Stimulated activated memory B cell treated with anti-CD40 and anti-IgM and Interleukin-4, amounts not matched to agents 10 μg/mL and 1 μg/mL and 100 μg/mL, for 72 hours (primary cell): ENCODE measurements around the gene PUM1.

Experiments used
- ATAC-seq: fragments of 150-1000 bp; cut with Tn5 transposase; 2 replicates; pipeline ENCODE4 v1.10.0; 2021
- H3K27ac Mint-ChIP-seq: one replicate; pipeline ENCODE4 v1.8.0; 2022; ENCODE audit warnings: mild to moderate bottlenecking, mixed read lengths
- H3K27me3 Mint-ChIP-seq: one replicate; pipeline ENCODE4 v1.8.0; 2022; ENCODE audit warnings: mixed read lengths
- H3K36me3 Mint-ChIP-seq: one replicate; pipeline ENCODE4 v1.8.0; 2022; ENCODE audit warnings: mixed read lengths
- H3K4me1 Mint-ChIP-seq: one replicate; pipeline ENCODE4 v1.8.0; 2022; ENCODE audit warnings: mixed read lengths
- H3K4me3 Mint-ChIP-seq: one replicate; pipeline ENCODE4 v1.8.0; 2022; ENCODE audit warnings: mild to moderate bottlenecking, moderate library complexity, mixed read lengths
- H3K9me3 Mint-ChIP-seq: one replicate; pipeline ENCODE4 v1.8.0; 2022; ENCODE audit warnings: mixed read lengths

The PUM1 gene

DNA sequence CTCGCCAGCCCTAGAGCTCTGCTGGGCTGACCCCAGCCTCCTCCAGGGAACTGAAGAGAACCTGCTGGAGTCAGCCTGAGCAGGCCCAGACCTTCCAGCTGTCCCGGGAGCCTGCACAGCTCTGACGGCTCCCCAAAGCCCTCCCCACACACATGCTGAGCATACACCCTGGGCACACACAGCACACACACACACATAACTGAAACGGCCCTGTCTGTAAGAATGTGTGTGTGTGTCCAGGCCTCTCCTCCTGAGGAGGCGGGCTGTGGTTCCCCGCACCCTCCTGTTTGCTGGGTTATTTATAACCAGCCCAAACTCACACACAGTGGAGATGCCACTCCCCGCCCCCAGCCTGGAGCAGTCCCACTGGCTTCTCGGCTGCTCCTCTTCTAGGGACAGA, 177.1 kb downstream of the PUM1 start:
- Mint-ChIP-seq H3K36me3 (no peaks in the 10 kb centered on the region), H3K9me3 (no peaks in the 10 kb centered on the region), H3K27ac (no peak overlapping the region), H3K4me3 (no peak overlapping the region), H3K27me3 (peaks cover 83% of the 10 kb centered on the region), H3K4me1 (peaks cover 12% of the 10 kb centered on the region)
- no peak for ATAC-seq

DNA sequence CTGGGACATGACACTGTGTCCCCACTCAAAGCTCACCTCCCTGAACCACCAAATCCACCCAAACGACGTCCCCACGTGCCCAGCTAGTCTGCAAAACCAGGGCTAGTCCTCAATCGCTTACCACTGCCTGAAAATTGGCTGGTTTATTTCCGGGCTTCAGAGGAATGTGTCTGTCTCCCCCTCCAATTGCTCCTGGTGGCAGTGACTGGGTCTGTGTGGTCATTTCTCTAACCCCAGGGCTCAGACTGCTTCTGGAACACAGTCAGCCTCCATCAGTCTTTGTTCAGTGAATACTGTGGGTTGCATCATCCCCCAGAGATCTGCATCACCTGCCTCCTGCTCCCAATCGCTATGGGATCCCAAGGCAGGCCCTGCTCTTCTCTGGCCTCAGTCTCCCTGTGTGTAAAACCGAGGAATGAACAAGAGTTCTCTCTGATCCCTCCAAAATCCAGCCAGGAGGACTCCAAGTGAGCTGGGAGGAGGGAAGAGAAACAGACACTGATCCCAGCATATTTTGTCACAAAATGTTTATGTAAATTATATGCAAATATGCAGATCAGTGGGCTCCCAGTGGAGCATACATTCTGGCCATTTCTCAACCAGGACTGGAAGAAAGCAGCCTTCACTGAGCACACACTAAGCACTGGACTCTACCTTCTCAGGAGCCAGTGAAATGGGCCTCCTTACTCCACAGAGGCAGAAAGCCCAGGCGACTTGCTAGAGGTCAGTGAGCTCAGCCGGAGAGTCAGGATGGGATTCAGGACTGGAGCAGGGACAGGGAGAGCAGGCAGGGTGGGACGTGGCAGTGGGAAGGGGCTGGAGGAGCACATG, 177.8 kb downstream of the PUM1 start:
- Mint-ChIP-seq H3K4me3 (no peak overlapping the region), H3K9me3 (no peaks in the 10 kb centered on the region), H3K27ac (no peak overlapping the region), H3K27me3 (peaks cover 81% of the 10 kb centered on the region), H3K4me1 (peaks cover 12% of the 10 kb centered on the region), H3K36me3 (no peaks in the 10 kb centered on the region)
- ATAC-seq: no peak

DNA sequence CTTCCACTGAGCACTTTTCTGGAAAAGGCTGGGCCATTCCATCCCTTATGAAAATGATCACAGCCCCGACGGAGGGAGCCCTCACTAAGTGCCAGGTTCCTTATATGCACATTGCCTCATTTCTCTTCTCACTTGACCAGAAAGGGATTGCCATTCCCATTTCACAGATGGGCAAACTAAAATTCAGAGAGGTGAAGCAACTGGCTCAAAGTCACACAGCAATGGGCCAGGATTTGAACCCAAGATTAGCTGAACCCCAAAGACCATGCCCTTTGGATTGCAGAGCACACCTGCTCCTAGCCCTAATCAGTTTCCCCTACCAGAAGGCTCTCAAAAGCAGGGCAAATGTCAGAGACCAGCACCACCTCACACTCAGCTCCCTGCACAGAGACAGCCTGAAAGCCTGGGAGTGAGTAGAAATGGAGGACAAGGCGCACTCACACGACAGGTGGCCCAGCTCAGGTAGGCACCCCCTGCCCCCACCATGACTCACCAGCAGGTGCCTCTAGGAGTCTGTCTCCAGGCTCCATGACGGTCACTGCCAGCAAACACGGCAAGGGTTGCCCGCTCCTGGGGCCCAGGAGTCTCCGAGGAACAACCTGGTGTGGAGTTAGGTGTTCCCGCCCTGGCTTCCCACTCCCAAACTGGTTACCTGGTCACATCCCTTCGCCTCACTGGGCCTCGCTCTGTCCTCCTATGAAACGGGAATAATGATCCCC, 178.6 kb downstream of the PUM1 start:
- ATAC-seq: no peak
- H3K27ac Mint-ChIP-seq: no peak overlapping the region
- no peak overlapping the region for H3K4me3 Mint-ChIP-seq
- peaks cover 13% of the 10 kb centered on the region for H3K4me1 Mint-ChIP-seq
- H3K27me3 Mint-ChIP-seq: peaks cover 75% of the 10 kb centered on the region
- no peaks in the 10 kb centered on the region for H3K36me3 Mint-ChIP-seq
- no peaks in the 10 kb centered on the region for H3K9me3 Mint-ChIP-seq

DNA sequence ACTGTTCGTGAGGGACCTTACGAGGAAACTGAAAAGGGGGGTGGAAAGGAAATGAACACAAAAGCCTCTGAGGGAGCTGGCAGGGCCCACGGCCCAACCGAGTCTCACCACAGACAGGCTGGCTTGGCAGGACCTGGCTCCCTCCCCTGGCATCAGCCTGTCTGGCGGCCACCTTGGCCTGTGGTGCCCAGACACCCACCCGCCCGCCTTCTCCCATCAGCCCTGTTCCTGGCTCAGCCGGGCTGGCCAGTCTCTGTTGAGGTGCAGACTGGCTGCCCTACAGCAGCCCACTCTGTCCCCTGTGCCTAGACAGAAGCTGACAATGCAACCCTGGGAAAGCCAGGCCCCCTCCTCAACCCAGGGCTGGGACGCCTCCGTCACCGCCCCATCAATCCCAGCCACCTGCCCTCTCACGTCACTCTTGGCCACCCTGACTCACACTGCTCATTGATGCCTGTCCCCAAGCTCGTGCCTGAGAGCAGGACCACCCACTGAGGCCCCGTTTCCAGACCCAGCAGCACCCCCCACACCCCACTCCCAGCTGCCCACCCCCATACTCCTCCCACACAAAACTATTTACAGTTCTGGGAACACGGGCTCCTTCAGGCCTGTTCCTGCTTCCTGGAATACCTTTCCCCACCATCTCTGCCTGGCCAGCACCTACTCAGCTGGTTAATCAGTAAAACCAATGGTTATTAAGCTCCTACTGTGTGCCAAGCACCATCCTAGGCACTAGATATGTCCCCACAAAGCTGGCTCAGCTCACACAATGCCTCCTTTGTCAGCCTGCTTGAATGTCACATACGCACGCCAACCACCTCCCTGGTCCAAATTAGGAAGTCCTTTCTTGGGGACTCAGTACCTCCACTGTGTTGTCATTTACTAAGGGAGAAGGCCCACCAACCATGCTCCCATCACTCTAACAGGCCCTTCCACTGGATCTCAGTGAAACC, 179.7 kb downstream of the PUM1 start:
- Mint-ChIP-seq H3K27me3 (peaks cover 65% of the 10 kb centered on the region), H3K27ac (no peak overlapping the region), H3K9me3 (no peaks in the 10 kb centered on the region), H3K36me3 (no peaks in the 10 kb centered on the region), H3K4me1 (peaks cover 15% of the 10 kb centered on the region), H3K4me3 (no peak overlapping the region)
- ATAC-seq: no peak

DNA sequence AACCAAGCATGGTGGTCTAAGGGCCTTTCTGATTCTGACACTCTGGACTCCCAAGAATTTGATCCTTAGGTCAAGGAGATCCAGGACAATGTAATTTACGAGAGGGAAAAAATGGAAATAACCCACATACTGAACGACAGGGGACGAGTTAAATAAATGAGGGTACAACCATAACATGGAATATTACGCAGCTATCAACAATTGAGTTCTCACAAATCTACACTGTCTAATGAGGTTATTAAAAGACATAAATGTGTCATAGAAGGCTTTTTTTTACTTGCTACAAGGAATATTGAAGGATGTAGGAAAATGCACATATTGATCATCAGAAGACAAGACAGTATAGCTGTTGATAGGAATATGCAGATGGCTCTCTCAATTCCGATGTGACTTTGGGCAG, 180.8 kb downstream of the PUM1 start:
- Mint-ChIP-seq H3K36me3 (no peaks in the 10 kb centered on the region), H3K9me3 (no peaks in the 10 kb centered on the region), H3K4me3 (no peak overlapping the region), H3K4me1 (peaks cover 26% of the 10 kb centered on the region), H3K27ac (no peak overlapping the region), H3K27me3 (peaks cover 63% of the 10 kb centered on the region)
- ATAC-seq: no peak

DNA sequence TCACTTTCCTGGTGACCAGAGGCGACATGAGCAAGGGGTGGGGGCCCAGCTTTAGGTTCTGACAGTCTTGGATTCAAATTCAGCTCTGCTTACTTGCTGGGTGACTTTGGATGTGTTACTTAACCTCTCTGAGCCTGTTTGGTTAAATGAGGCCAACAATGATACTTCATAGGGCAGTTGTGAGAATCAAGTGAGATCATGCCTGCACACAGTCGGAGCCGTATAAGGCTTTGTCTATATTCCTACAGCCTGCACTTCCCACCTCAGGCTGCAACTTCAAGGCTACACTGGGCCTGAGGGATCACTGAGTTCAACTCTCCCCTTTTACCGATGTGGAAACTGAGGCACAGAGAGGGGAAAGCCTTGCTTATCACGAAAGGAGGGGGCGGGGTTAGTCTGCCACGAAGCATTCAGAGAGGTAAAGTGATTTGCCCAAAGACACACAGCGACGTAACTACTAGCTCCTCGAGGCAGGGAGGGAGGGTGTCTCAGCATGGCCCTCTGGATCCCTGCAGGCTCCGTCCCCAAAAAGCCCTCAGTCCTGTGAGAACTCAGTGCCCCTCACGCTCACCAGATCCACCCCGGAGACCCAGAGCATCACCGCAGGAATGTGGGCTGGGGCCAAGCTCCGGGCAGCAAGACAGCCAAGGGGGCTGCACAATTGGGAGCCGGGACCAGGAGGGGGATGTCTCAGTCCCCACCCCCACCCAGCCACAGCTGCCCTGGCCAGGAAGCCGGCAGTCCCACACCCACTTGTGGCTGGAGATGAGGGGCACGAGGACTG, 181.9 kb downstream of the PUM1 start:
- no peak overlapping the region for H3K27ac Mint-ChIP-seq
- peaks cover 30% of the 10 kb centered on the region for H3K4me1 Mint-ChIP-seq
- no peaks in the 10 kb centered on the region for H3K9me3 Mint-ChIP-seq
- H3K36me3 Mint-ChIP-seq: no peaks in the 10 kb centered on the region
- H3K27me3 Mint-ChIP-seq: peaks cover 60% of the 10 kb centered on the region
- H3K4me3 Mint-ChIP-seq: no peak overlapping the region
- ATAC-seq: no peak

DNA sequence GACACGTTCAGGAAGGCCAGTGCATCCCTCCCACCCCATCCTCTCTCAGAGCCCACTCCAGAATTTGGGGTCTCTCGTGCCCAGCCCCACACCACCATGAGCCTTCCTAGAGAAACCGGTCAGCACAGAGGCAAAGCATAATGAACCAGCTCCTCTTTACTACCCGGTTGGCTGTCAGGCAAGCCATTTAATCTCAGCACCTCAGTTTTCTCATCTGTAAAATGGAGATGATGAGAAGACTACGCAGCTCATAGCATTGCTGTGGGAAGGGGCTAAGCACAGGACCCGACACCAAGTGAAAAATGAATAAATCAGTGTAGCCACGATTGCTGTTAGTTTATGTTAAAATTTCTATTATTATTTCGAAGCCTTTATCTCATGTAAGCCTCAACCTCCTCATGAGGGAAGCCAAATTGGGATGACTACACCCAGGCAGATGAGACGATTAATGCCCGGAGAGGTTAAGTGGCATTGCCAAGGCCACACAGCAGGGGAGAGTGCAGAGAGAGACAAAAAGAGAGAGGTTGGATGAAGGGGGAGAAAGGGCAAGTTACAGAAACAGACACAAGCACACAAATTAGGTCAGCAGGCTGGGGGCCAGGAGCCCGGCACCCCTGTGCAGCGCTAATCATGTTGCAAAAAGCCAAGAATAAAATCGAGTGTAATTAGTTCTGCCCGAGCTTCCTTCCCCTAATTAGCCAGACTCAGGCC, 182.7 kb downstream of the PUM1 start:
- peak overlapping the region; percentile 24 for H3K27ac Mint-ChIP-seq
- peaks cover 30% of the 10 kb centered on the region for H3K4me1 Mint-ChIP-seq
- H3K4me3 Mint-ChIP-seq: no peak overlapping the region
- peaks cover 60% of the 10 kb centered on the region for H3K27me3 Mint-ChIP-seq
- H3K9me3 Mint-ChIP-seq: no peaks in the 10 kb centered on the region
- ATAC-seq: no peak
- no peaks in the 10 kb centered on the region for H3K36me3 Mint-ChIP-seq
